PC-9 (cell line): ENCODE data around the gene EHD4.

Source experiments
- EZH2 ChIP-seq: fragments of 200-600 bp; sonication (generic); IDR thresholded peaks from 2 replicates; pipeline ENCODE4 v1.8.0; 2017; ENCODE audit warnings: antibody characterized with exemption, low read depth
- TF ChIP-seq, protein P1 (sequence below): fragments of 200-600 bp; sonication (generic); conservative IDR thresholded peaks from 2 replicates; pipeline ENCODE4 v1.6.1; 2017; ENCODE audit warnings: mixed run types, antibody characterized with exemption, mild to moderate bottlenecking, moderate library complexity

DNA sequence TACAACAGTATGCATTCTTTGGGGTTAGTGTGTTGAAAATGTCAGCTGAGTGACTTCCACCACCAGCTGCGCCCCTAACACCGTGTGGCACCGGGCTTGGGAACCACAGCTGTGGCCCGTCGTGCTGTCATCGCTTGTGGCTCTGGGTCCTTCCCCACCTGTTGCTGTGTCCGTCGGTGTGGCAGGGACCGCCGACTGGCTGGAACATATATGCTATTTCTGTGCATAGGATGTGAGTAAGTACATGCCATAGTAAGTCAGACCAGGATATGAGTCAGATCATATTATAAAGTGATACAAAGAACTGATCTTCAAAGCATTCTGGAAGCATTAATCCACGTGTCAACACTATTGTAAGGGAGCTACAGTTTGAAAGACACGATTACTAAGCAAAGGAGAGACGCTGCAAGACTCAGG, 31.9 kb downstream of the EHD4 start:
- TF ChIP-seq, protein P1, sequence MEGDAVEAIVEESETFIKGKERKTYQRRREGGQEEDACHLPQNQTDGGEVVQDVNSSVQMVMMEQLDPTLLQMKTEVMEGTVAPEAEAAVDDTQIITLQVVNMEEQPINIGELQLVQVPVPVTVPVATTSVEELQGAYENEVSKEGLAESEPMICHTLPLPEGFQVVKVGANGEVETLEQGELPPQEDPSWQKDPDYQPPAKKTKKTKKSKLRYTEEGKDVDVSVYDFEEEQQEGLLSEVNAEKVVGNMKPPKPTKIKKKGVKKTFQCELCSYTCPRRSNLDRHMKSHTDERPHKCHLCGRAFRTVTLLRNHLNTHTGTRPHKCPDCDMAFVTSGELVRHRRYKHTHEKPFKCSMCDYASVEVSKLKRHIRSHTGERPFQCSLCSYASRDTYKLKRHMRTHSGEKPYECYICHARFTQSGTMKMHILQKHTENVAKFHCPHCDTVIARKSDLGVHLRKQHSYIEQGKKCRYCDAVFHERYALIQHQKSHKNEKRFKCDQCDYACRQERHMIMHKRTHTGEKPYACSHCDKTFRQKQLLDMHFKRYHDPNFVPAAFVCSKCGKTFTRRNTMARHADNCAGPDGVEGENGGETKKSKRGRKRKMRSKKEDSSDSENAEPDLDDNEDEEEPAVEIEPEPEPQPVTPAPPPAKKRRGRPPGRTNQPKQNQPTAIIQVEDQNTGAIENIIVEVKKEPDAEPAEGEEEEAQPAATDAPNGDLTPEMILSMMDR, result no peak
- no peak for TF ChIP-seq EZH2
